Hepatocyte (in vitro differentiated cells): ENCODE results near the gene METTL21C.

Experiments
- EZH2 ChIP-seq: fragments of 200-600 bp; sonication (generic); IDR thresholded peaks from 2 replicates; pipeline ENCODE4 v1.6.1; 2016; ENCODE audit warnings: antibody characterized with exemption, mild to moderate bottlenecking, borderline replicate concordance
- EZH2phosphoT487 ChIP-seq: fragments of 200-600 bp; sonication (generic); IDR thresholded peaks from one replicate; pipeline ENCODE4 v1.6.1; 2018; ENCODE audit warnings: antibody characterized with exemption, mild to moderate bottlenecking, low read depth, moderate library complexity; ENCODE audit not compliant: unreplicated experiment, severe bottlenecking
- TF ChIP-seq, protein P1 (sequence below): fragments of 200-600 bp; sonication (generic); IDR thresholded peaks from 2 replicates; pipeline ENCODE4 v1.5.1; 2016; ENCODE audit warnings: antibody characterized with exemption, mild to moderate bottlenecking; ENCODE audit not compliant: poor library complexity

DNA sequence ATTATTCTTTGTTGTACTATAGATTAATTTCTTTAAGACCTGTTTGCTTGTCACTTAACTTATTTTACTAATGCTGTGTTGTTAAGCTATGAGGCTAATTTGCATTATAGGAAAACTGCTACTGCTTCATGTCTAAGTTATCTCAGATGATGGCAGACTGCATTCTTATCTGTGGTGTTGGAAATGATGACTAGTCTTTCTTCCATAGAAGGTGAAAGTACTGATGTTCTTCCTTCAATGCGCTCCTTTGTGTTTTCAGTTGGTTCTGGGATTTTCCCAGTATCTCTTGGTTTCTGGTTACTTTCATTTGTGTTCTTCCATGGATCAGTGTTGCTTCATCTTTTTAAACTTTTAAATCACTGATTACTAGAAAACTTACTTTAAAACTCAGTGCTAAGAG lies 51.2 kb downstream of the METTL21C start:
- TF ChIP-seq, protein P1, sequence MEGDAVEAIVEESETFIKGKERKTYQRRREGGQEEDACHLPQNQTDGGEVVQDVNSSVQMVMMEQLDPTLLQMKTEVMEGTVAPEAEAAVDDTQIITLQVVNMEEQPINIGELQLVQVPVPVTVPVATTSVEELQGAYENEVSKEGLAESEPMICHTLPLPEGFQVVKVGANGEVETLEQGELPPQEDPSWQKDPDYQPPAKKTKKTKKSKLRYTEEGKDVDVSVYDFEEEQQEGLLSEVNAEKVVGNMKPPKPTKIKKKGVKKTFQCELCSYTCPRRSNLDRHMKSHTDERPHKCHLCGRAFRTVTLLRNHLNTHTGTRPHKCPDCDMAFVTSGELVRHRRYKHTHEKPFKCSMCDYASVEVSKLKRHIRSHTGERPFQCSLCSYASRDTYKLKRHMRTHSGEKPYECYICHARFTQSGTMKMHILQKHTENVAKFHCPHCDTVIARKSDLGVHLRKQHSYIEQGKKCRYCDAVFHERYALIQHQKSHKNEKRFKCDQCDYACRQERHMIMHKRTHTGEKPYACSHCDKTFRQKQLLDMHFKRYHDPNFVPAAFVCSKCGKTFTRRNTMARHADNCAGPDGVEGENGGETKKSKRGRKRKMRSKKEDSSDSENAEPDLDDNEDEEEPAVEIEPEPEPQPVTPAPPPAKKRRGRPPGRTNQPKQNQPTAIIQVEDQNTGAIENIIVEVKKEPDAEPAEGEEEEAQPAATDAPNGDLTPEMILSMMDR = no peak
- no peak for TF ChIP-seq EZH2
- no peak for TF ChIP-seq EZH2phosphoT487
